GM13976 (cell line): Measurements from ENCODE around the gene FAM83F.

Source experiments
- DNase-seq: peaks from one replicate; pipeline ENCODE4 v3.0.0; 2012; ENCODE audit warnings: low spot score
- in situ Hi-C: fragments of 300-500 bp; cut with MboI; formaldehyde crosslinking; loops from one replicate; pipeline ENCODE4 v1.12.0; 2022; ENCODE audit warnings: low sequenced_read_pairs, mixed read lengths, inconsistent platforms; ENCODE audit not compliant: unreplicated experiment
- TF ChIP-seq, protein P1 (sequence below): IDR thresholded peaks from 2 replicates; pipeline ENCODE4 v1.5.1; 2012; ENCODE audit warnings: borderline replicate concordance, mild to moderate bottlenecking; ENCODE audit not compliant: insufficient read depth; ENCODE audit errors: extremely low read depth, missing control alignments, control extremely low read depth

The FAM83F gene

DNA sequence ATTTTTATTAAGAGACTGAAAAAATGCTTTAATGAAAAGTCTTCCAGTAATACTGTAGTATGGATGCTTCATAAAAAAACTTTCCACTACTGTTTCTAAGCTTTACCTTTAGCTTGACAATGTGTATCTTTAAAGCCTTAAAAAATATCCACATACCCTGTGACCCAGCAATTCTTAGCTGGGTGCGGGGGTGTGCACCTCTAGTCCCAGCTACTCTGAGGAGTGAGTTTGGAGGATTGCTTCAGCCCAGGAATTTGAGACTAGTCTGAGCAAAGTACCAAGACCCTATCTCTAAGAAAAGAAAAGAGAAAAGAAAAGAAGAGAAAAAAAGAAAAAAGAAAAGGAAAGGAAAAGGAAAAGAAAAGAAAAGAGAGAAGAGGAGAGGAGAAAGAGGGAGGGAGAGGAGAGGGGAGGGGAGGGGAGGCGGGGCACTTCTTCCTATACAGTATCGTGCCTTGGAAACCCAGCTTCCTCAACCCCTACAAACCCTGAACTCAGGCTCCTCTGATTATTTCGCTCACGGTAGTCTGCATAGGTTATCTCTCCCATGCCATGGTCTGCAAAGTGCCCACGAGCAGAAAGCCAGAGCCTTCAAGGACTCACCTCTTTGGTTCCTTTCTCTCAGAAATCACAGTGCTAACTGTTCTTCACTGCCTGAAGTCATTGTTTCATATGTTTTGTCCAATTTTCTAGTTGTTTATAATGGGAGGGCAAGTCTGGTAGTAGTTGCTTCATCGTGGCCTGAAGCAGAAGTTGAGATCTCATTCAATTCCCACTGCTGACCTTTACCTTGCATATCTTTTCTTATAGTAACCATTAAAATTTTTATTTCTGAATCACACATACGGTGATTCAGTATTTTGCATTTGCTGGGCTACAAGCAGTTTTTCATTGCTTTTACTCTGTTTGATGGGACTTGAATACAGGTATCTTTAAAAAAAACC, 82.2 kb downstream of the FAM83F start:
- no peak for DNase-seq
- TF ChIP-seq, protein P1, sequence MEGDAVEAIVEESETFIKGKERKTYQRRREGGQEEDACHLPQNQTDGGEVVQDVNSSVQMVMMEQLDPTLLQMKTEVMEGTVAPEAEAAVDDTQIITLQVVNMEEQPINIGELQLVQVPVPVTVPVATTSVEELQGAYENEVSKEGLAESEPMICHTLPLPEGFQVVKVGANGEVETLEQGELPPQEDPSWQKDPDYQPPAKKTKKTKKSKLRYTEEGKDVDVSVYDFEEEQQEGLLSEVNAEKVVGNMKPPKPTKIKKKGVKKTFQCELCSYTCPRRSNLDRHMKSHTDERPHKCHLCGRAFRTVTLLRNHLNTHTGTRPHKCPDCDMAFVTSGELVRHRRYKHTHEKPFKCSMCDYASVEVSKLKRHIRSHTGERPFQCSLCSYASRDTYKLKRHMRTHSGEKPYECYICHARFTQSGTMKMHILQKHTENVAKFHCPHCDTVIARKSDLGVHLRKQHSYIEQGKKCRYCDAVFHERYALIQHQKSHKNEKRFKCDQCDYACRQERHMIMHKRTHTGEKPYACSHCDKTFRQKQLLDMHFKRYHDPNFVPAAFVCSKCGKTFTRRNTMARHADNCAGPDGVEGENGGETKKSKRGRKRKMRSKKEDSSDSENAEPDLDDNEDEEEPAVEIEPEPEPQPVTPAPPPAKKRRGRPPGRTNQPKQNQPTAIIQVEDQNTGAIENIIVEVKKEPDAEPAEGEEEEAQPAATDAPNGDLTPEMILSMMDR: no peak
- in situ Hi-C loops: no loop called here

DNA sequence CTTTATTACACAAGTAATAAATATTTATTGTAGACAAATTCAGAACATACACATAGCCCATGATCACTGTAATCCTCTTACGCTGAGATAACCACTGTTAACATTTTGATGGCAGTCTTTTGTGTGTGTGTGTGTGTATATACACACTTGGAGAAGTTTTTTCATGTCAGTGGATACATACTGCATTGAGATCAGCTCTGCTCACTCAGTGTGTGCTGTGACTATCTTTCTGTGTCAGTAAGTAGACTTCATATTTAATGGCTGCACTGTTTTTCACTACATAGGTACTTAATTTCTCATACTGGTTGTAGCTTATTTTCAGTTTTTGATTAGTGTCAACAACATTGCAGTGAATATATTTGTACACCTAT, 82.9 kb downstream of the FAM83F start:
- in situ Hi-C loops: no loop called here
- TF ChIP-seq, protein P1: no peak
- DNase-seq: no peak

DNA sequence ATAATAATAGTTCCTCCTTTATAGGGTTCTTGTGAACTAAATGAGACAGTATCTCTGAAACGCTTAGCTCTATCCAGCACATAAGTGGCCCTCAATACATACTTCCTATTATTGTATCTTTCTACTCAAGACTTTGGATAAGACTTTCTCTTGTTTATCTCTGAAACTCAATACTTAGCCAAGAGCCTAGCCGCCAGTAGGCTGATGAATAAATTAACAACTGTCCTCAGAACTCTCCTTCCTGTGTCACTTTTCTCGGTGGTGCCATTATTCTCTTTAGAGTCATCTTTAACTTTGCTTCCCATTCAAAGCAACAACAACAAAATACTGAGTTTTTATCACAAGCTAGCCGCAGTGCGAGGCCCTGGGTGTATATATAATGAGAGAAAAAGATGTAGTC, 86.9 kb downstream of the FAM83F start:
- in situ Hi-C loops: no loop called here
- no peak for DNase-seq
- TF ChIP-seq, protein P1: no peak

DNA sequence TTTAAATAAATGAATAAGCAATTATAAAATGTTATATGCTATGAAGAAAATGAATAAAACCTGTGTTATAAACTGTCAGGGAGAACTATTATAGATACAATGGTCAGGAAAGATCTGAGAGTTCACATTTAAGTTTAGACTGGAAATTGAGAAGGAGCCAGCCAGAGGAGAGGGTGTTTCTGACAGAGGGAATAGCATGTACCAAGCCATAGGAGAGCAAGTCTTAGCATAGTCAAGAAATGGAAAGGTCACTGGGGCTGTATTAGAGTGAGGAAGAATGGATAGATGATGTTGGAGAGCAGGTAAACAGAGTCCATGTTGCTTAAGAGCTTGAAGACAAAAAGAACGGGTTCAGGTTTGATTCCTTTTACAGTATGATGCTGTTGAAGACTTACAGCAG, 87.4 kb downstream of the FAM83F start:
- TF ChIP-seq, protein P1: no peak
- in situ Hi-C loops: no loop called here
- no peak for DNase-seq

DNA sequence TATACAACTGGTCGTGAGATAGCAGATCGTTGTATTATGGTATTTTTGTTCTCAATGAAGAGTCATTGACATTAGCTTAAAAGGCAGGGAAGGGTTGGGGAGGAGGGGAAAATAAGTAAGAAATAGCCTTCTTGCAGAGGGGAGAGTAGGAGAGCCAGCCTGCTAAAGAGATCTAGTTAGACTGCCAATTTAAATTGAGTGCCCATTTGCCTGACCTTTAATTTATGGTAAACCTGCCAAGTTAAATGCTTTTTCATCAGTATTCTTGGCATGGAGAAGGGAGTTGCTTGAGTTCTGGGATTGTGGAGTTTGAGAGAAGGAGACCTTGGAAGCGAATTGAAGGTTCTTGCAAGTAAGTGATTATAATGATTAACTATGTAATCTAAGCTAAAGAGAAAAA, 89.0 kb downstream of the FAM83F start:
- TF ChIP-seq, protein P1: no peak
- in situ Hi-C loops: no loop called here
- DNase-seq: no peak

DNA sequence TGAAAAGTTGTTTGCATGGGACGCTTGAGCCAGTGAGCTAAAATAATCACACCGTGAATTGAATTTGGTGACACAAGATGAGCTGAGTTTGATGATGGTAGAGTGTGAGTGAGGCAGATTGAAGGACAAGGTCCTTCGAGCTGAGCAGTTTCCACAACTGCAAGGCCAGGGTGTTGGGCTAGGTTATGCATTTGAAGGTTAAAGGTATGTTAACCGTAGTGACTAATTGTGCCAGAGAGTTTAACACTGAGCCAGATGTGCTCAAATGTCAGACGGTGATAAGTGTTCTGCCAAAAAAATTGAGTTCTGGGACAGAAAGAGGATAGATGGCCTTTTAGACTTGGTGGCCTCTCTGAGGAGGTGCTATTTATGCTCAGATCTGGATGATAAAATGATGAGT, 89.5 kb downstream of the FAM83F start:
- in situ Hi-C loops: no loop called here
- DNase-seq: no peak
- TF ChIP-seq, protein P1: no peak

DNA sequence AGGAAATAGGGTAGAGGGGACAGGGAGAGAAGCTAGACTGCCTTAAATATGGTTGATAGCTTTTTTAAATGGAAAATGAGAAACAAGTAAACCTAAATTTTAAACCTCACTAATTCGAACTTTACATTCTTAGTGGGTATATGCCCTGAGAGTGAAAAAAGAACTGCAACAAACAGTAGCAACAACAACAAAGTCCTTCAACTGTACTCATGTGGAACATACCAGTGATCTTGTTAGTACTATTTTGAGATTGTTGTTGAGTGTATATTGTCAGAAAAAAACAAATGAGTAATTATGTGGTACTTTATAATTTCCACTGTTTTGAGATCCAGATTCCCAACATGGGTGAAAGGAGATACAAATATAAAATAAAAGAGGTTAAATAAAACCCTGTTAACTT, 94.1 kb downstream of the FAM83F start:
- TF ChIP-seq, protein P1: no peak
- no peak for DNase-seq
- in situ Hi-C loops: no loop called here
